GM18498 (cell line): ENCODE measurements around the gene GABBR1.
A peak's percentile ranks its signal among the peaks of the same experiment; 100 is the strongest.

Experiments
- ATAC-seq: cut with Tn5 transposase; IDR thresholded peaks from one replicate; pipeline ENCODE4 v1.9.1; 2021; ENCODE audit warnings: mild to moderate bottlenecking, moderate library complexity; ENCODE audit not compliant: unreplicated experiment

The GABBR1 gene

DNA sequence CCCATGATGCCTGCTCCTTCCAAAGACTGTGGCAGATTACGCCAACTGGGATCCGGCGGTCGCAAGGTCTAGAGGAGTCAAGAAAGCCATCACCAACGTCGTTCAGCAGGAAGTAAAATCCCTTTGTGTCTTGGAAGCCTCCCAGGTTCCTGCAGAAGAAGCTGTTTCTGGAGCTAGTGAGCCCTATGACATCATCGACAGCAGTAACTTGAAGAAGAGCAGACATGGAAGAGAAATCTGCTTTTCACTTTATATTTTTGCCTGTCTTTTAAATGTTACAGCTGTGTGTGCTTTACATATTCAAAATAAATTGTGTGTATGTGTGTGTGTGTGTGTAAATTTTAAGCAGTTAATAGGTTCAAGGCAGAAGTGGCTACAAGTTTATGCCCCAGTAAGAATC, 55.4 kb downstream of the GABBR1 start:
- no peak for ATAC-seq

DNA sequence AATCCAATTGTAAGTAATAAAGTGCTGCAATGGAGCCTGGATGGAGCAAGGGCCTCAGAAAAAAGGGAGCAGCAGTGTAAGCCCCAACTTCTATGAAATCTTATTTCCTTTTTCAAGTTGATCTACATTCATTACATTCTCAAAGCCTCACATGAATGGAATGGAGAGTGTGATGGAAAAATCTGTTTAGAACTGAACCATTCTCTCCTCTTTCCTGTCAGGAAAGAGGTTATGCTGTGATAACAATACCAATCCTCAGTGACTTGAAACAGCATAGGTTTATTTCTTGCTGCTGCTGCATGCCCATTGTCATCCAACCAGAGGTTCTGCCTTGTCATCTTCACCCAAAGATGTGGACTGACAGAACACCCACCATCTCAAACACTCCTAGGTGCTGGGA, 56.9 kb downstream of the GABBR1 start:
- ATAC-seq, result no peak

DNA sequence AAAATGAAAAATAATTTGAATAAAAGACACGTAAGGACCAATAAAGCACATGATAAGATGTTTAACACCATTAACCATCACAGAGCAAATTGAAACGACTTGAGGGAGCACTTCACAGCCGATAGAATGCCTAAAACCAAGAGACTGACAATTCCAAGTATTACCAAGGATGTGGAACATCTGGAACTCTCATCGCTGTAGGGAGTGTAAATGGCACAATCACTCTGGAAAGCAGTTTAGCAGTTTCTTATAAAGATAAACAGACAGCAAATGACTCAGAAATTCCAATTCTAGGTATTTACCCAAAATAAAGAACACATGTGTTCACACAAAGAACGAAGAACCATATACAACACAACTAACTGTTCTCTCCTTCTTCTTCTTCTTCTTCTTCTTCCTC, 65.0 kb downstream of the GABBR1 start:
- ATAC-seq, result no peak

DNA sequence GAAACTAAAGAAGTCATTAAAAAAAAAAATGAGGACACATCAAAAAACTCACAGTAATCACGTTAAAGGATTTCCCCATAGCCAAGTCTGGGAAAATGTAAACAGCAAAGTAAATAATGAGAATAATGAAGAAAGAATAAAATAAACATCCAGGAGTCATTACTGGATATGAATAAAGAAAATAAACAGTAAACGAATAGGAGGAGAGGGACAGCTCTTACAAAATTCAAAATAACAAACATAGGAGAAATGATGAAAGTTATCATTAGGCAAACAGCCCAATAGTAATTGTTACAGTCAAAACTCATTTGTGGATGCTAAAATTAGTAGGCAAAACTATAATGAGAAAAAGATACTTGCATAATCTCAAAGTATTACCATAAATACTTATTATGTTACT, 65.4 kb downstream of the GABBR1 start:
- ATAC-seq, result no peak

DNA sequence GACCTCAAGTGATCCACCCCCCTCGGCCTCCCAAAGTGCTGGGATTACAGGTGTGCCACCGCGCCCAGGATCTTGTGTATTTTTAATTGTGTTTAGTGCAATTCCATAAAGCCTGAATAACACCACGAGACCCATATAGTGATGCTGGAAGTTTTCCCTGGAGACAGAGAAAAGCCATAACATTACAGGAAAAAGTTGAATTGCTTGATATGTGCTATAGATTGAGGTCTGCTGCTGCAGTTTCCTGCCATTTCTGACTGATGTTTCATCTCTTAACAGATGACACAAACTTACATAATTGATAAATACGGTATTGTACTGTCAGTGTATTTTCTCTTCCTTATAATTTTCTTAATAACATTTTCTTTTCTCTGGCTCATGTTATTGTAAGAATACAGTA, 66.1 kb downstream of the GABBR1 start:
- no peak for ATAC-seq

DNA sequence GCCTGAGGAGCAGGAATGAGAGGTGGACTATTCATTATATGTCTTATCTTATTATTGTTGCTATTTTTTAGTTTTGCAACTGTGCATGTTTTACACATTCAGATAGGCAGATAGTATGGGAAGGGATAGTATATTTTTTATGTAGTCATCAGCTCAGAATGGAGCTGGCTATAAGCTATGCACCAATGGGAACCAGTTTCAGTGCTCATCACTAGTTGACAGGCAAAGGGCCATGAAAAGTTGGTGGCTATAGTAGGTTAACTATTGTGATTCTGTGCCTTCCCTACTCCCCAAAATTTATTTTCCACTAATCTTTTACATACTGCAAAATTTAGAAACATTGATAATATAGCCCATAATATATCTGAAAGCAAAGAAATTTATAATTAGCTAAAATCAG, 68.1 kb downstream of the GABBR1 start:
- no peak for ATAC-seq

DNA sequence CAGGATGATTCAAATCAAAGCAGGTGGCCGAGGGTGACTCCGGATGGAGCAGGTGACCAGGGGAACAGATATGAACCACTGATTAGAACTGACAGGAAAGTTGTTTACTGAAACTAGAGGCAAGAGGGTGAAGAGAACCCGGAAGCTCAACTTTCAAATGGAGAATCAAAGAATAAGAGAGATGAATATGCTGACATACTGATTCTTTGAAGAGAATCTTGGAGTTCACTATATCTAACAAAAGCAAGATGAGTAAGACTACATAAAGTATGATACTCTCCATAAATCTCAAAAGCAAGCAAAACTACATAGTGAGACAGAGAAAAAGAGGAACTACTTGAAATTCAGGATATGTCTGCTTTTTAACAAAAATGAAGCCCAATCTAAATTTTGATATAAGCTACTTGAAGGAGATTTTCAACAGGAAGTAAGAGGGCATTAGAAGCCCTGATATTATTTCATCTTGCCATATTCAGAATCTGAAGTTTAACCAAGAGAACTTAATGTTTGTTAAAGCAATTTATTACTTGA, 69.5 kb downstream of the GABBR1 start:
- ATAC-seq, result no peak

DNA sequence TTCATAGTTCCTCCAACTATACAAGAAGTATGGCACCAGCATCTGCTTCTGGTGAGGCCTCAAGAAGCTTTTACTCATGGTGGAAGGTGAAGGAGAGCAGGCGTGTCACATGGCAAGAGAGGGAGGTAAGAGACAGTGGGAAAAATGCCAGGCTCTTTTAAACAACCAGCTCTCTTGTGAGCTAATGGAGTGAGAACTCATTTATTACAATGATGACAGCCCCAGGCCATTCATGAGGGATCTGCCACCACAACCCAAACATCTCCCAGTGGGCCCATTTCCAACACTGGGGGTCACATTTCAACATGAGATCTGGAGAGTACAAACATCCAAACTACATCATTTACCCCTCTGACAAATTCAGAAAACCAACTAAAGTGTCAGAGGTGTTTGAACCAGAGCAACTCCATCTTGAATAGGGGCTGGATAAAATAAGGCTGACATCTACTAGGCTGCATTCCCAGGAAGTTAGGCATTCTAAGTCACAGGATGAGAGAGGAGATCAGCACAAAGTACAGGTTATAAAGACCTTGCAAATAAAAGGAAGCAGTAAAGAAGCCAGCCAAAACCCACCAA, 71.3 kb downstream of the GABBR1 start:
- ATAC-seq, result no peak

DNA sequence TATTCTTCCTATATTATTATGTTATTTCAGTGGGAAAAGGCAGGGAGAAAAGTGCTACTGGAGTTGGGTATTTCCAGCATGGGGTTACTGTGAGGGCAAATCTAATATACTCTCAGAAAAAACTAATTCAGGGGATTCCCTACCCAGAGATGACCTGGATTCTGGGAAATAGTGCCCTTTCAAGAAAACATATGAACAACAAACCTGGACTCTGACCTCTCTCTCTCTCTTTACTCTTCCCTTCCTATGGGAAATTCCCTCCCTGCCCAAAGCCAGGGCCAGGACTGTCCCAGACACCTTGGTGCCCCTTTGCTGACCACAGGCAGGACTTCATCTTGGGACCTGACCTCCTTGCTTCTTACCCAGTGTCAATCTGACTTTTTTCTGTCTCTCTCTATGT, 71.9 kb downstream of the GABBR1 start:
- ATAC-seq, result no peak

DNA sequence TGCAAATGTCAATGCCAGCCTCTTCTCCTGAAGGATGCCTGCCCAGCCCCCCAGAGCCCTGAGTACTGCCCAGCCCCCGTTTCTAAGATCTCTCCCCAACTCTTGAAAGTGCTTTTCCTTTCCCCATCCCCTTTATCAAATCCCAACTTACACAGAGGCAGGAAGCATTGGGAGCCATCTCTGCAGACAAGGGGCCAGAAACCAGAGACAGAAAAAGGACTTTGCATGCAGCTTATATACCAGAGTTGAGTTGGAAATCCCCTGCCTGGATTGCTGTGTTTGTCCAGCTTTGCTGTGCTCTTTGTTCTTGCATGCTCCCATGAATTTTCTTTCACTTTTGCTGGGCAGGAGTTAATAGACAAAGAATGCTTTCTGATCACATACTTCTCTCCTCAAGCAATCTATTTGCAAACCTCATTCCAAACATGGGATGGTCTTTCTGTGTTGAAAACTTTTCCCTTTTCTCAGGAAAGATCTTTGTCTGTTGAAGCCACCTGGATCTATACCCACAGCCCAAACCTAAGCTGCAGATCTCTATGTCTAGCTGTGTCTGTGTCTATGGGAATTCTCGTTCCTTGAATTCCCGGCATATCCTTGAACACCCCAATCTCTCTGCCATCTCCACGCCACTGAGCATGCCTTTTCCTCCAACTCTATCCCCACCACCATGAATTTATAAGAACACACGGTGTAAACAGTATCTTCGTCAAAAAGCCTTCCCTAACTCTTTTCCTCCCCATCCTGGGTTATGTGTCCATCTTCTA, 73.3 kb downstream of the GABBR1 start, which contains the start of gene UBD:
Gene UBD, minus strand, starts transcription at position 209 of the 764 bp plus-strand sequence. Its CDS starts 31 bp downstream, at position 178.
- no peak for ATAC-seq

DNA sequence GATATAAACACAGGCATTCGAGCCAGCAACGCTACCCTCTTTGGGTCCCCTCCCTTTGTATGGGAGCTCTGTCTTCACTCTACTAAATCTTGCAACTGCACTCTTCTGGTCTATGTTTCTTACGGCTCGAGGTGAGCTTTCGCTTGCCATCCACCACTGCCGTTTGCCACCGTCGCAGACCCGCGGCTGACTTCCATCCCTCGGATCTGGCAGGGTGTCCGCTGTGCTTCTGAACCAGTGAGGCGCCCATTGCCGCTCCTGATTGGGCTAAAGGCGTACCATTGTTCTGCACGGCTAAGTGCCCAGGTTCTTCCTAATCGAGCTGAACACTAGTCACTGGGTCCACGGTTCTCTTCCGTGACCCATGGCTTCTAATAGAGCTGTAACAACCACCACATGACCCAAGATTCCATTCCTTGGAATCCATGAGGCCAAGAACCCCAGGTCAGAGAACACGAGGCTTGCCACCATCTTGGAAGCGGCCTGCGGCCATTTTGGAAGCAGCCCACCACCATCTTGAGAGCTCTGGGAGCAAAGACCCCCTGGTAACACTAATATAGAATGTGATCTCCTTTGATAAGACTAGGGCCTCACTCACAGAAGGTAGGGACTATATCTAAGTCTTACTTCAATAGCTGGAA, 74.4 kb downstream of the GABBR1 start:
- ATAC-seq, result no peak

DNA sequence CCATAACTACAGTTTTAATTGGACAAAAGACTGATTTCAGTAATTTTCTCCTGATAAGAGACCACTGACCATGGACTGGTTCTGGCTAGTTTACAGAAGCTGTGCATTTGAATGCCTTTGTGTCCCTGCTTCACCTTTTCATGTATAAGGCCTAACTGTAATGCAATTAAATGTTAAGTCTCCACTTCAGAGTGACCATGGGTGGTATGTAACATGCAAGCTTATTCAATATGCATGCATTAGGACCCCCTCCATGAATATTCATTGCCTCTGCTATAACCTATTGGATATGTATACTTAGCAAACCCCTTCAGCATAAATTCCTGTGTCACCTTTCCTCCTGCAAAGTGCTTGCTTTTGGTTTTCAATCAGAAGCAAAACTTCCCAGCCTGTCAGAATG, 75.7 kb downstream of the GABBR1 start:
- no peak for ATAC-seq

DNA sequence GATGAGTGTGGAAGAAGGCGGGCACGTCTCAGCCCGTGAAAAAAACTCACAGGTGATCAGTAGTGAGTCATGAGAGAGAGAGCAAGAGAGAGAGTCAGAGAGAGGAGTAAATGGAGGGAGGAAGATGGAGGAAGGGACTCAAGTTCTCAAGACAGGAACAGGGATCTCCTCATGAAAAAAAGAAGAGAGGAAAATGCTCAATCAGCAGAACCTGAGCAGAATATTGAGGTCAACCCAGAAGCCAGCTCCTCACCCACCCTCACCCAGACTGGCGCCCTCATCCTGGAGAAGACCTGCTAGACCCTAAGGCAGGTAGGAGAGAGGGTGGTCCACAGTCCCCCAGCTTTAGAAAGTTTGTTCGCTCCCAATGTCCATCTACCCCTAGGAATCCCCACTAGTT, 78.2 kb downstream of the GABBR1 start:
- ATAC-seq, result no peak

DNA sequence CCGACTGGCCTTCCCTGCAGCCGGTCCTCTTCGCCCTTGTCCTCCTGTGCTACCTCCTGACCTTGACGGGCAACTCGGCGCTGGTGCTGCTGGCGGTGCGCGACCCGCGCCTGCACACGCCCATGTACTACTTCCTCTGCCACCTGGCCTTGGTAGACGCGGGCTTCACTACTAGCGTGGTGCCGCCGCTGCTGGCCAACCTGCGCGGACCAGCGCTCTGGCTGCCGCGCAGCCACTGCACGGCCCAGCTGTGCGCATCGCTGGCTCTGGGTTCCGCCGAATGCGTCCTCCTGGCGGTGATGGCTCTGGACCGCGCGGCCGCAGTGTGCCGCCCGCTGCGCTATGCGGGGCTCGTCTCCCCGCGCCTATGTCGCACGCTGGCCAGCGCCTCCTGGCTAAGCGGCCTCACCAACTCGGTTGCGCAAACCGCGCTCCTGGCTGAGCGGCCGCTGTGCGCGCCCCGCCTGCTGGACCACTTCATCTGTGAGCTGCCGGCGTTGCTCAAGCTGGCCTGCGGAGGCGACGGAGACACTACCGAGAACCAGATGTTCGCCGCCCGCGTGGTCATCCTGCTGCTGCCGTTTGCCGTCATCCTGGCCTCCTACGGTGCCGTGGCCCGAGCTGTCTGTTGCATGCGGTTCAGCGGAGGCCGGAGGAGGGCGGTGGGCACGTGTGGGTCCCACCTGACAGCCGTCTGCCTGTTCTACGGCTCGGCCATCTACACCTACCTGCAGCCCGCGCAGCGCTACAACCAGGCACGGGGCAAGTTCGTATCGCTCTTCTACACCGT, 79.5 kb downstream of the GABBR1 start:
- ATAC-seq, result no peak

DNA sequence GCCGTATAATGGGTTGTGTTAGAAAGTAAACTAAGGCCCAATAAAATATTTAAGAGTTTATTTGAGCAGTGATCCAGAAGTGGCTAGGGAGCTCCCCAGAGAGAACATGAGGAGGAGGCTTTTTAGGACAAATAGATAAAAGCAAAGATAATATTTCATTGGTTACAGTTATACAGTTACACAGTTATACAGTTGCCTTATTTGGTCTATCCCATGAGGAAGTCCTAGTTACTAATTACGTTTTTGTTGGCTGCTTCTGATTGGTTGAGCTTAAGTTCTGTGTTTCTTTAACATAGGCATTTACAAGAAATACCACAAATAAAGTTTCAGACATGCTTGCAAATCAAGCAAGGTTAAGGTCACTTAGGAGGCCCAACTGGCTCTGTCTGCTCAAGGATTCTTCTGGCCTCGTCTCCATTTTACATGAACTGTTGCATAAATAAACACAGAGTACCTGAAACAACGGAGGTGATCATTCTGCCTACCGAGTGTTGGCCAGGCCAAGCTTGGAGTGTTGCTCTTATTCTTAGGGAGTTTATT, 80.4 kb downstream of the GABBR1 start:
- peak; percentile 92 for ATAC-seq

DNA sequence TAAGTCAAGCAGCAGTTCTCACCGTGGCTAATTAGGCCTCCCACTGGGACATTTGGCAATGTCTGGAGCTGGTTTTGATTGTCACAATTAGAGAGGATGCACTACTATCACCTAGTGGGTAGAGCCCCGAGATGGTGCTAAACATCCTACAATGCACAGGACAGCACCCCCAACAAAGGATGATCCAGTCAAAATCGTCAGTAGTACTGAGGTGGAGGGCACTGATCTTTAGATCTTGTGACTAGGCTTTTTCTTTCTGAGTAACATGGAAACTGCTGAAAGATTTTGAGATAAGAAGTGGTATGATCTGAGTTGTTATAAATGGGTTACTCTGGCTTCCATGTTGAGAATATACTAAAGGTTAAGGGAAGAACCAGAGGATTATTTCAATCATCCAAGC, 85.4 kb downstream of the GABBR1 start:
- ATAC-seq, result no peak

DNA sequence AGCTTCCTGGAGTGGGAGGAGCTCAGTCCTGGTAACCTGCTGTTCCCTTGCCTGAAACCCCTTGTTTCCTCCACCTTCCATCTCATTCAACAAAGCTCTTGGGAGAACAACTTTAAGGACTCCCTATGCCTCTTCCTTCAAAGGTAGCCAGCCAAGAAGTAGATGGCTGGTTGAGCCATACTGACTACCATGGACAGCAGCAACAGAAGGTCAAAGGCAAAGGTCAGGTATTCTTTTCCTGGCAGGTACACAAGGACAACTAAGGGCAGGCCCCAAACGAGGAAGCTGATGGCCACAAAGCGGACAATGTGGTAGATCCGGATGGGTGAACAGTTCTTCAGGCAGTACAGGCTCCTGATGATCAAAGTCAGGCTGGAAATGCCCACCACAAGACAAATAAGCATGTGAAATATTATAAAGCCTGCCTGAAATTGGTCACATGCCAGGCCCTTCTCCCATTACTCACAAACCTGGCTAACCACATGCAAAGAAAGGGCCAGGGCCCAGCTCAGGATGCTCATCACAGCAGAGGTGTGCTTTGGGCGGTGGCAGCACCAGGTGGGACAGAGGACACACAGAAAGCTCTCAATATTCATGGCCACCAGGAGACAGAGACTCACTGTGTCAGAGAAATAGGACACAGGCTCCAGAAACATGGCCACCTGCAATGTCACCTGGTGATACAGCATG, 95.1 kb downstream of the GABBR1 start:
- no peak for ATAC-seq

DNA sequence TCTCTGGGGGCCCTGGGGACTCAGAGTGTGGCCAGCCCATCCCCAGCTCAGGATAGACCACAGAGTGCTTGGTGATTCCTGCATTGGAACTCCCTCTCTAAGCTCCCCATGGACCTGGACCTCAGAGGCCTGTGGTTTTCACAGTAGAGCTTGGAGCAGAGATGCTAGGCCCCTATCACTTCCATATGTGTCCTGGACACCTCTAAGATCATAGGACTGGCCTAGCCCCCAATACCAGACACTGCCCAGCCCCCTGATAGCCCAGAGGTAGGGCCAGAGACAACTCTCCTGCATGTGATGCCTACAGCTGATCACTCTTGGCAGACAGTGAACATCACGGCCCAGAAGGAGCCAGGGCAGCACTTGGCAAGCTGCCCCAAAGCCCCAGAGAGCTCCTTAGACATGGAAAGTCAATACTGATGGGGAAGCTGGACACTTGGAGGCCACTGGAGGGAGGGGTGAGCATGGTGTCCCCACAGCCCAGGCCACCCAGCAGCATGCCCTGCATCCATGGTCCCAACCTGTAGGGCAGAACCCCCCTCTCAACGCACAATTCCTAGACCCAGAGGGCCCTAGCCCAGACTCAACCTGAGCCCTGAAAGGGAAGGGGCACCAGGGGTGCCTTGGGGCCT, 100.5 kb downstream of the GABBR1 start:
- ATAC-seq, result no peak

DNA sequence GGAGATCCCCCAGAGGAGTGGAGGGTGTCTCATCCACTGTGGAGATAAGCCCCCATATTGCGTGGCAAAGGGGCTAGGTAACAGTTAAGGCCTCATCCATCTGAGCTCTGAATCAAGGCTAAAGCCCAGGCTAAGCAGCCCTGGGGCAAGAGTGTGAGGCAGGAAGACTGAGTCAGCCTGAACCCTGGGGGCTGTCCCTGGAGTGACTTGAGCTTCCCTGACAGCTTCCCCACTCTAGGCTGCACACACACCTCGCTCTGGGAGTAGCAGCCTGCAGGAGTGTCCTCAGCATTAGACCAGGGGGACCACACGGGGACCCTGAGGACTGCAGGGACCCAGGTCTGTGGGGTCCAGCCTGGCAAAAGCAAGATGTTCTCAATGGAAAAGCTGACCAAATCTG, 101.3 kb downstream of the GABBR1 start:
- ATAC-seq, result no peak
